Activated CD4-positive, alpha-beta T cell treated with anti-CD3 and anti-CD28 coated beads for 48 hours (primary cell): ENCODE measurements around the gene RTN4RL1.
"Not testable (repeated sequence)": the region's sequence is repeated elsewhere in the genome, so short reads cannot be mapped to it uniquely, and the experiment has no call there.

Experiments used
- DNase-seq: peaks from one replicate; pipeline ENCODE4 v3.0.0-alpha.2; 2020

The RTN4RL1 gene

GRCh38 chr17:1997927-1998742, 27.0 kb downstream of the RTN4RL1 start:
- peak; percentile 22 for DNase-seq

GRCh38 chr17:1997289-1997926, 27.7 kb downstream of the RTN4RL1 start:
- no peak for DNase-seq

- DNase-seq = no peak
These were observed 28.3 kb downstream of the RTN4RL1 start for GRCh38 chr17:1996800-1997288.

GRCh38 chr17:1995907-1996799, 29.0 kb downstream of the RTN4RL1 start:
- no peak for DNase-seq

- no peak for DNase-seq
These were observed 29.7 kb downstream of the RTN4RL1 start for GRCh38 chr17:1995321-1995892.

GRCh38 chr17:1994707-1995106, 30.4 kb downstream of the RTN4RL1 start:
- DNase-seq = no peak

GRCh38 chr17:1992541-1992940, 32.6 kb downstream of the RTN4RL1 start:
- DNase-seq = no peak

- DNase-seq = no peak
These were observed 36.0 kb downstream of the RTN4RL1 start for GRCh38 chr17:1989135-1989534.

- DNase-seq = no peak
These were observed 38.2 kb downstream of the RTN4RL1 start for GRCh38 chr17:1986783-1987451.

- DNase-seq = no peak
These were observed 39.4 kb downstream of the RTN4RL1 start for GRCh38 chr17:1985686-1986085.

- no peak for DNase-seq
These were observed 40.0 kb downstream of the RTN4RL1 start for GRCh38 chr17:1985093-1985492.

GRCh38 chr17:1982793-1983366, 42.3 kb downstream of the RTN4RL1 start:
- not testable (repeated sequence) for DNase-seq

GRCh38 chr17:1980665-1981250, 44.4 kb downstream of the RTN4RL1 start:
- no peak for DNase-seq

- no peak for DNase-seq
These were observed 45.8 kb downstream of the RTN4RL1 start for GRCh38 chr17:1979182-1979985.

- DNase-seq = no peak
These were observed 46.7 kb downstream of the RTN4RL1 start for GRCh38 chr17:1978396-1978949.

- no peak for DNase-seq
These were observed 47.3 kb downstream of the RTN4RL1 start for GRCh38 chr17:1977583-1978395.

GRCh38 chr17:1976683-1977064, 48.5 kb downstream of the RTN4RL1 start:
- DNase-seq = no peak

- no peak for DNase-seq
These were observed 49.0 kb downstream of the RTN4RL1 start for GRCh38 chr17:1976000-1976682.

GRCh38 chr17:1975573-1975972, 49.6 kb downstream of the RTN4RL1 start:
- no peak for DNase-seq
